ENCODE data around the gene COPA.
"Not testable (repeated sequence)": the region's sequence is repeated elsewhere in the genome, so short reads cannot be mapped to it uniquely, and the experiment has no call there.

The COPA gene

DNA sequence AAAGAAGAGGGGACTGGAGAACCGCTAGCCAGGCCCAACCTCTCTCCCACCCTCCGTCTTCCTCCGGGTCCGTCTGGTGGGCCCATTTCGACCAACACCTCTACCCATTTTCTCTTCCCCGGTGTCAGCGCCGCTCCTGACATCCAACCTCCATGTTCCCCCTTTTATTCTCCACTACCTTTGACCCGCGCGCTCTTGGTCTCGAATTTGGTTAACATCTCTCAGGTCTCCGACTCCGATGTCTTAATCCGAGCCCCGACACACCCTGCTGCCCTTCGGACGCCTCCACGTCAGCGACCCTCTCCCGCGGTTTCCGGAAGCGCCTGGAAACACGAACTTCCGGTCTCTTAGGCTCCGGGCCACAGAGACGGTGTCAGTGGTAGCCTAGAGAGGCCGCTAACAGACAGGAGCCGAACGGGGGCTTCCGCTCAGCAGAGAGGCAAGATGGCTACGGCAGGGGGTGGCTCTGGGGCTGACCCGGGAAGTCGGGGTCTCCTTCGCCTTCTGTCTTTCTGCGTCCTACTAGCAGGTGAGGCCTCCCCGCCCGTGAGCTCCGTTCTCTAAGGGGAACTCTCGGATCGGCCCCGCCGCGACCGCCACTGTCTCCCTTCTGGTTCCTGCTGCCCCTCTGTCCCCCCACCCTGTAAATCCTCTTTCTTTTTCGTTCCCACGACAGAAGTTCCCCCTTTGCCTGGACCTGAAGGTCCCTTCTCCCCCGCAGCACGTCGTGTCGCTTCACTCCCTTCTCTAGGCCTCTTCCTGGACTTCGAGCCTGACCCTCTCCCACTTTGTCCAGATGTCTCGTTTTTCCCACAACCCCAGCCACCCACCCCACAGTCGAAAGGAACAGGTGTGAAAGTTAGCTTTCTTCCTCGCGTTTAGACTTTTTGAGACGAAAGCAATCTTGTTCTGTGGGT, at the start of gene COPA, which contains the start of gene NCSTN:
Gene COPA (minus strand): TSS at position 298 of the 917 bp plus-strand sequence. CDS start 80 bp downstream, at position 218.
Gene NCSTN (plus strand): TSS at position 431 of the 917 bp plus-strand sequence. CDS start 14 bp downstream, at position 445.
- peak; percentile 73 to 77 for DNase-seq (ENCODE audit: low read depth in 2 of 2, low spot score in 1 of 2)

DNA sequence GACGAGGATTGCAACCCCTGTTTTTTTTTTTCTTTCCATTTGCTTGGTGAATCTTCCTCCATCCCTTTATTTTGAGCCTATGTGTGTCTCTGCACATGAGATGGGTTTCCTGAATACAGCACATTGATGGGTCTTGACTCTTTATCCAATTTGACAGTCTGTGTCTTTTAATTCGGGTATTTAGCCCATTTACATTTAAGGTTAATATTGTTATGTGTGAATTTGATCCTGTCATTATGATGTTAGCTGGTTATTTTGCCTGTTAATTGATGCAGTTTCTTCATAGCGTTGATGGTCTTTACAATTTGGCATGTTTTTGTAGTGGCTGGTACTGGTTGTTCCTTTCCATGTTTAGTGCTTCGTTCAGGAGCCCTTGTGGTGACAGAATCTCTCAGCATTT, 45.4 kb upstream of the COPA start:
- not testable (repeated sequence) for DNase-seq (ENCODE audit: low read depth in 2 of 2, low spot score in 1 of 2)

DNA sequence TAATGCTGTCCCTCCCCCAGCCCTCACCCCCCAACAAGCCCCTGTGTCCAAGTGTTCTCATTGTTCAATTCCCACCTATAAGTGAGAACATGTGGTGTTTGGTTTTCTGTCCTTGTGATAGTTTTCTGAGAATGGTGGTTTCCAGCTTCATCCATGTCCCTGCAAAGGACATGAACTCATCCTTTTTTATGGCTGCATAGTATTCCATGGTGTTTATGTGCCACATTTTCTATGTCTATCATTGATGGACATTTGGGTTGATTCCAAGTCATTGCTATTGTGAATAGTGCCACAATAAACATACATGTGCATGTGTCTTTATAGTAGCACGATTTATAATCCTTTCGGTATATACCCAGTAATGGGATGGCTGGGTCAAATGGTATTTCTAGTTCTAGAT, 41.8 kb upstream of the COPA start:
- not testable (repeated sequence) for DNase-seq (ENCODE audit: low read depth in 2 of 2, low spot score in 1 of 2)

DNA sequence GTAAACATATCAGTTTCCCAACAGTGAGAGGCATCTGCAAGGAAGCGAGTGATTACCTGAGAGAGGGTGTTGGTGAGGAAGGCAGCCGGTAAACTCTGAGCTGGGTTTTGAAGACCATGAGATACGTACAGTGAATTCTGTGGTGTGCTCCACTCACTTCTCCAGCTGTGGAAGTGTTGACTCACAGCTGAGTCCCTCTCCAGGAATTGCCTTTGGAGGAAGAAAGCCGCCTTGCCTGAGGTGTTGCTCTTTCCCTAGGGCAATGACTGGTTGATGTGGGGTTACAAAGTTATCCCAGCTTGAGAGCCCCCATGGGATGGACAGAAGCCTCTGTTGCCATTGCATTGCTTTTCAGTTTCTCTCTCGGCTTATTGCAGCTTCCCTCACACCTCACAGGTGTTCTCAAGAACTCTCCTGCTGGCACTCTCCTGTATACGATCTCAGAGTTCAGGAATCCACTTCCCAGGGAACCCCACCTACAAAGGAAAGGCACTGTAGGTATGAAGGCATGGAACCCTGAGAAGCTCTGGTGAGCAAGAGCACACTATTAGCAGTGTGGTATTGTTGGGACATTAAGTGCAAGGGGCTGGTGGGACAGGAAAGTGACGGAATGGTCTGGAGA, 34.6 kb upstream of the COPA start:
- no peak for DNase-seq (ENCODE audit: low read depth in 2 of 2, low spot score in 1 of 2)

DNA sequence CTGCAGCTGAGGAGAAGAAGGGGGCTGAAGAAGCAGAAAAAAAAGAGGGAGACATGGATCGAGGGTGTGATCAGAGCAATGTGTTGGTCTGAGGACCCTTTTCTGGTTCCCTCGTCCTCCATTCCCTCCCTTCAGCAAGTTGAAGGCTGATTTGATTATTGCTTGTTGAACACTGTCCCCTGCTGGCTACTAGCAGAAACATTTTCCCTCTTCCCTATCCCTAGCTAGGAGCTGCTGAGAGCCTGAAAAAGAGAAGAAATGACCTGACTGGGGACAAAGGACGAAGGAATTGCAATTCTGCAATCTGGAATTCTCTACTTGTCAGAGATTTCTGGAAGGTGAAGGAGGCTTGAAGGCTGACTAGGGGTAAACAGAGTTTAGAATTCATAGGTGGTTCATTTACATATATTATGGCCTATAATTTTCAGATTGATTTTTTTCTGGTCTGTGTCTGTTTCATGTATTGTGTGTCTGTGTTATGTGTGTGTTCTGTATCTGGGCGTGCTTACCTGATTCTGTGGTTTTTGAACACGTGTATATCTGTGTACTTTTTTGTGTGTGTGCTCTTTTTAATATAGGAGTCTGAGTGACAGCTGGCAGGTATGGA, 33.6 kb upstream of the COPA start:
- no peak for DNase-seq (ENCODE audit: low read depth in 2 of 2, low spot score in 1 of 2)

DNA sequence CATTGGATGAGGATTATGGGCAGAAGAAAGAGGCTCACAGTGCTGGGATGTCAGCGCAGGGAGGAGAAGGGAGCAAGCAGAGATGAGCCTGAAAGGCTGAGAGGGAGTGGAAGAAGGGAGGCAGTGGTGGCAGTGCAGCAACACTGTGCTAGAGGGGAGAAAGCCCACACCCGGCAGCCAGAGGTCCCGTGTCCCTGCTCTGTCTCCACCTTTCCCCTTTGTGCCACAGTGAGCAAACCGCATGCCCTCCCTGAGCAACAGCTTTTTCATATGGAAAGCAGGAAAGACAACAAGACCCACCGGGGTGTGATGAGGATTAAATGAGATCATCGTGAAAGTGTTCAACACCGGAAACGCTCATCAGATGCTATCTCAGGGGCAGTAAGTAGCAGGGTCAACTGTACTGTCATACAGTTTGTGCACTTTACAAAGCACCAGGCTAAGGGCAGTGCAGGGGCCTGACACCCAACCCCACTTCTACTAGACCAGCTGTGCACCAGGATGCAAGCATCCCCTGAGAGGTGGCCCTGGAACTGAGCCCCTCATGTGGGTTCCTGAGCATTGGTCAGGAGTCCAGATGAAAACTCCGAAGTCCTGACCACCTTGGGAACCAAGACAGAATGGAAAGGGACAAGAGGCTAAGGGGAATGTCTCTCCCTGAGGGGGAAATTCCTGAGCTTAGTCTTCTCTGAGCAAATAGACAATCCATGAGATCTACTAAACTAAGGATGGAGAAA, 32.9 kb upstream of the COPA start:
- DNase-seq (ENCODE audit: low read depth in 2 of 2, low spot score in 1 of 2) = no peak

DNA sequence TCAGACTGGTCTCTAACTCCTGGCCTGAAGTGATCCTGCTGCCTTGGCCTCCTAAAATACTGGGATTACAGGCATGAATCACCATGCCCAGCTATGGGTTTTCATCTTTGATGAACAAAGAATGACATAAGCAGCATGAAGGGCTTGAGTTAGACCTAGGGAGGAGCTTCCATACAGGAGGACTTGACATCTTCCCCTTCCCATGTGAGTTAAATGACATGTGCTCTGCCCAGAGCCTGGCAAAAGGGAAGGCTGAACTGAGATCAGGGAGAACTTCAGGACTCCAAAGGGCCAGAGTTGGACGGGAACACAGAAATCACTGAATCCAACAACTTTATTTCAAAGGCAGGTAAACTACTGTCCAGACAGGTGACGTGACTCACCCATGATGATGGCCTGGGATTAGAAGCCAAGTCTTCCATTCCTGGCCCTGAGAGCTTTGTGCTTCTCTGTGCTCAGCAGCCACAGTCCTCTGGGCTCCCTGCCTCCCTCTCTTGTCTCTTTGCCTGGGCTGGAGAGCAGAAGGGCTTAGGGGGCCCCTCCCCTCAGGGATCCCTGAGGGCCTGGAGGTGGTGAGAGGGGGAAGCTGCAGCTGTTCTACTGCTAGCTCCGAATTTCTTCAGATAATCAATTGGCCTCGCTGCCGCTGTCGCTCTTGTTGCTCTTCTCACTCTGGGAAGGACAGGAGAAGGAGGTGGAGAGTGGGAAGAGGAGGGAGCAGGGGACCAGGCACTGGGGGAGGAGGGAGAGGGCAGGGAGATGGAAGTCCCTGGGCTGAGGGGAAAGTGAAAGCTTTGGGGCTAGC, 31.5 kb upstream of the COPA start:
- DNase-seq (ENCODE audit: low read depth in 2 of 2, low spot score in 1 of 2) = no peak

DNA sequence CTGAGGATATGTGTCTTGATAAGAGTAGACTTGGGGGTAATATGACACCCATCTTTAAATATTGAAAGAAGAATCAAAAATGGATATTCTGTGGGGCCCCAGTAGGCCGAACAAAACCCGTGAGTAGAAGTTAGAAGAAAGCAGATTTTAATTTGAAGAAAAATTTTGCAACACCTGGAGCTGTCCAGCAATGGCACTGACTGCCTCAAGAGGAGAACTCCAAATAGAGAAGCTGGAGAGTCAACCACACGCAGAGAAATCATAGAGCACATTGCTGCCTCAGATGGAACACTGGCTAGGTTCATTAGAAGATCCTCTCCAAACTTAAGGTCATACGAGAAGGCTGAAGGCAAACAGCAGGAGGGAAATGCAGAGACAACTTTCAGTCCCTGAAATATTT, 30.6 kb upstream of the COPA start:
- DNase-seq (ENCODE audit: low read depth in 2 of 2, low spot score in 1 of 2) = no peak

DNA sequence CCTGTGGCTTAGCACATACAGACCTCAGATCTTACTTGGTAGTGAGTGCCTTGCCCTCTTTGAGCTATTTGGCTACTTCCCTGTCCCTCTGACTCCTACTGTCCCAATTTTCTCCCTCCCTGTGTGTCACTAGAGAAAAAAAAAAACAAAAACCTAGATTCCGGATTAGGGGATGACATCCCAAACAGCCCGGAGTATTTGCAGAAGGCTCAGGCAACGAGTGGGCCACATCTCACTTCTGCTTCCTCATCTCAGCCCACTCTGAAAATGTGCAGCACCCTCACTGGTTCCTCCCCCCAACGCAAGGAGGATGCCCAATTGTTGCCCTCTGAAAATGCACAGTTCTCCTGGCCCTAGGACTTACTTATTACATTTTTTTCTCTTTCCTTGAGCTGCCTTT, 28.7 kb upstream of the COPA start:
- DNase-seq (ENCODE audit: low read depth in 2 of 2, low spot score in 1 of 2) = no peak

DNA sequence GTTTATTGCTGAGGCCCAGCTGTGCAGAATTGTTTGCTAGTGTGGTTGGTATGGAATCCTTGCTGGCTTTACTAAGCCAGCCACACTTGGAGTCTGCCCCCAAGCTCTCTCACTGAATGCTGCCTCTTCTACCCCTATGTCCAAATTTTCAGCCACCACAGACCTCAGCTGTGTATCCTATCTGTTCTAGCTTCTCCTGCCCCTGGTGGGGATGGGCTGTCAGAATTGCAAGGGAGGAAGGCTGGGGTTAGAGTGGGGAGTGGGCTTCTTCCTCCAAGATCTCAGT, 28.2 kb upstream of the COPA start:
- DNase-seq (ENCODE audit: low read depth in 2 of 2, low spot score in 1 of 2) = no peak

DNA sequence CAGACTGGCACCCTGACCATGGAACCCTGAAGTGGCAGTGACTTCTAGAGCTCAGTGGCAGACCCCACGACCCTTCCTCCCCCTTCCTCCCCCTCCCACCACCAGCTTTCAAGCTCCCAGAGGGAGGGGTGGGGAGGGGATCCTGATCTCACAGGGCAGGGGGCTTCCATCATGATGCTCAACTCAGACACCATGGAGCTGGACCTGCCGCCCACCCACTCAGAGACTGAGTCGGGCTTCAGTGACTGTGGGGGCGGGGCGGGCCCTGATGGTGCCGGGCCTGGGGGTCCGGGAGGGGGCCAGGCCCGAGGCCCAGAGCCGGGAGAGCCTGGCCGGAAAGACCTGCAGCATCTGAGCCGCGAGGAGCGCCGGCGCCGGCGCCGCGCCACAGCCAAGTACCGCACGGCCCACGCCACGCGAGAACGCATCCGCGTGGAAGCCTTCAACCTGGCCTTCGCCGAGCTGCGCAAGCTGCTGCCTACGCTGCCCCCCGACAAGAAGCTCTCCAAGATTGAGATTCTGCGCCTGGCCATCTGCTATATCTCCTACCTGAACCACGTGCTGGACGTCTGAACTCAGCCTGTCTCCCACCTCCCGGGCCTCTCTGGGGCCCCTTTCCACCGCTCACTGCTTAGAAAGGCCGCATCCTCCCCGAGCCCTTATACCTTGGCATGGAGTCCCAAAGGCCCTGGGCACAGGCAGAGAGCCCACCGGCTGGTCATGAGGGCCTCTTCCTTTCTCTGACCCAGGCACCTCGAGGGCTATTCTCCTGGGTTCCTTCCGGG, 27.7 kb upstream of the COPA start:
- no peak for DNase-seq (ENCODE audit: low read depth in 2 of 2, low spot score in 1 of 2)

DNA sequence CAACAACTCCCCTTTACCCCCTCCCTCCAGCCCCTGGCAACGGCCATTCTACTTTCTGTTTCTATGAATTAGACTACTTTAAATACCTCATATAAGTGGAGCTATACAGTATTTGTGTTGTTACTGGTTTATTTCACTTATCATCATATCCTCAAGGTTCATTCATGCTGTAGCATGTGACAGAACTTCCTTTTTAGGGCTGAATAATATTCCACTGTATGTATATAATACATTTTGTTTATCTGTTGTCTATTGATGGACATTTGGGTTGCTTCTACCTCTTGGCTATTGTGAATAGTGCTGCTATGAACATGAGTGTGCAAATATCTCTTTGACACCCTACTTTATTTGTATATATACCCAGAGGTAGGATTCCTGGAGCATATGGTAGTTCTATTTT, 26.0 kb upstream of the COPA start:
- DNase-seq (ENCODE audit: low read depth in 2 of 2, low spot score in 1 of 2) = no peak

DNA sequence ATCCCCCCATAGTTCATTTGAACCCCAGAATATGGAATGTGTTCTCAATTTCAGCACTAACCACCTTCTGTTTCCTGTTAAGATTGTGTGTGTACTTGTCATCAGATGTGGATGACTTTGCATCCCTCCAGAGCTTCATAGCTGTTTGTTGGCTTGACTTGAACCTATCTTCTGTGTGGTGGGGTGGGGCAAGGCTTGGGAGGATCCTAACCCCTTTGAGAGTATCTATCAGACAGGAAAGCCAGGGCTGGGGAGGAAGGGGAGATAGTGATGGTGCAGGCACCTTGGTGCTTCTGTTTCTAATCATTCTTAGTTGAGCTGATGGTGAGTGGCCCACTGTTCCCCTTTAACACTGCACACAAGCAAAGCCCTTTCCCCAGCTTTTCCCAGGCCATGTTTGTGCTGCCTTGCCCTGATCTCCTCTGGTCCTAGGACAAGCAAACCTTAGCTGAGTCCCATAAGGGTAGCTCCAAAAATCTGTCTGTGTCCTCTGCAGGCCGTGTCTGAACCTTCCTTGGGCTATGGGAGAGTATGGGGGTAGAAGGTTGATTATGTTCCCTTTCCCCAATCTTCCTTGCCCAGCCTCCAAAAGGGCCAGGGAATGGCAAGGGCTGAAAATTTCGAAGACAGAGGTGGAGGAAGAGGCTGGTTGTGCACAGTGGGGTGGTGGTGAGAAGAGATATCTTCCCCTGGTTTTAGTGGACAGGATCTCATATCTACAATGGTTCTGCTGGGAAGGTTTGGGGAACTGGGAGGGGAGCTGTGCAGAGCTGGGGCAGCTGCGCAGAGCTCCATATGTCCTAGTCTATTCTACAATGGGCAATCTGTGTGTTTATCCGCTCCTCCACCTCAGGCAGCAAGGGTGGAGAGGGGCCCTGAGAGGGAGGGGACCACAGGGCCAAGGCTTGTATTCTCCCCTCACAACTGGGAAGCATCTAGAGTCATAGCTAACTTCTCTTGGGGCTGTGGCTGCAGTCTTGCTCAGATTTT, 25.2 kb upstream of the COPA start:
- no peak for DNase-seq (ENCODE audit: low read depth in 2 of 2, low spot score in 1 of 2)

DNA sequence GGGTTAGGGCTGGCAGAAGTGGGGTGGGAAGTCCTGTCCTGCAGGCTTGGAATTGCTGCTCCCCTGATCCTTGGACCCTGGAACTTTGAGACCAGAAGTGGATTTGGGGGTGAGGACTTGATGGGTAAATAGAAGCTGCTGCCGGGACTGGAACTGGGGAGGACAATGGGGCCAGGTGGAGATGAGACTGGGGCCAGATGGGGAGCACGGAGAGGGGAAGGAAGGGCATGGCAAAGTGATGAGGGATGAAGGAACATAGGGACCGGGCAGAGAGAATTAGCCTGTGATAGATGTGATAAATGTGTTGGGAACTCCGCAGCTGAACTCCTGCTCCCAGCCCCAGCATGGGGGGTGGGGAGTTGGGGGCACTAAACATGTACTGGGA, 24.5 kb upstream of the COPA start:
- DNase-seq (ENCODE audit: low read depth in 2 of 2, low spot score in 1 of 2) = no peak

DNA sequence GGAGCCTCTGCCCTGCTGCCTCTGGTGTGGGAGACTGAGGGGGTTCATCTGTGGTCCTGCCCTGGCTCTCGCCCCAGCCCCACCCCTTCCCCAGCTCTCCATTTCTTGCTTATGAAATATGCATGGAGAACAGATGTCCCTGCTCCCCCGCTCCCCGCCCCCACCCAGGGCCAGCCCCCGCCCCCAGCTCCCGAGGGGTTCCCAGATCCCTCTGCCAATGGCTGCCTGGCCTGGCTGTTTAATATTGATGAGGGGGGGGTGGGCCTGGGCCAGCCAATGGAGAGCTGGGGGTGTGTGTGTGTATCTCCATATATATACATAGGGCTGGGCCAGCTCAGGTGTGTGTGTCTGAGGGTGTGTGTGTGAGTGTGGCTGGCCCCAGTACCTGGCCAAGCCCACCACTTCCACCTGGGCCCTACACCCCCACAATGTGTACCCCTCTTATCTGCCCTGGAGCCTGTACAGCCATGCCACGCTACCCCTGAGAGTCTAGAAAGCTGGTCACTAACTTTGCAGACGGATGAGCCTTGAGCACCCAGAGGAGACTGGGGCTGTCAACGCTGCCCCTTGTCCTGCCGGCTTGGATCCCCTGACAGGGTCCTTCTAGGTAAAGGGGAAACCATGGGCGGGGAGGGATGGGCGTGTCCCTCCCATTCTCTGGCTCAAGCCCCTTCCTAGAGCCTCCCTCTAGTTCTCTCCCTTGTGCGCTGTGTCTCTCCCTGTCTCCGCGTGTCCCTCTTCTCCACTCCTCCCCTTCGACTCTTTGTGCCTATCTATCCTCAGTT, 23.9 kb upstream of the COPA start, which contains the start of gene NHLH1:
Gene NHLH1 (plus strand): TSS at position 341 of the 785 bp plus-strand sequence. CDS start 3,661 bp downstream, outside the sequence.
- no peak for DNase-seq (ENCODE audit: low read depth in 2 of 2, low spot score in 1 of 2)

DNA sequence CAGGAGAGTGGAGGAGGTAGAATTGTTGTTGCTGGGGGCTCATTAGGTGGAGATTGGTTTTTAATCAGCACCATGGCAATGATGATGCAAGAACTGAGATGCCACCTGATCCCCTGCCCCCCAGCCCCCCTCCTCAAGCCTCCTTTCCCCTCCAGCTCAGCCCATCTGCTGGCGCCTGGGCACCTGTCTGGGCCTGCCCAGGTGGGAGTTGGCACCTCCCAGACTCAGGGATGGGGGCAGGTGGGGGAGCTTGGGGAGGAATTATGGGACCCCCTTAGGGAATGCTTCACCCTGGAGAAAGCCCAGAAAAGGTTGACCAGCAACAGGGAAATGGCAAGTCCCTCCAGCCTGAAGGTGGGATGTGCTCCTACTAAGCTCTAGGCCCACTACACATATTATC, 22.3 kb upstream of the COPA start:
- DNase-seq (ENCODE audit: low read depth in 2 of 2, low spot score in 1 of 2) = no peak

DNA sequence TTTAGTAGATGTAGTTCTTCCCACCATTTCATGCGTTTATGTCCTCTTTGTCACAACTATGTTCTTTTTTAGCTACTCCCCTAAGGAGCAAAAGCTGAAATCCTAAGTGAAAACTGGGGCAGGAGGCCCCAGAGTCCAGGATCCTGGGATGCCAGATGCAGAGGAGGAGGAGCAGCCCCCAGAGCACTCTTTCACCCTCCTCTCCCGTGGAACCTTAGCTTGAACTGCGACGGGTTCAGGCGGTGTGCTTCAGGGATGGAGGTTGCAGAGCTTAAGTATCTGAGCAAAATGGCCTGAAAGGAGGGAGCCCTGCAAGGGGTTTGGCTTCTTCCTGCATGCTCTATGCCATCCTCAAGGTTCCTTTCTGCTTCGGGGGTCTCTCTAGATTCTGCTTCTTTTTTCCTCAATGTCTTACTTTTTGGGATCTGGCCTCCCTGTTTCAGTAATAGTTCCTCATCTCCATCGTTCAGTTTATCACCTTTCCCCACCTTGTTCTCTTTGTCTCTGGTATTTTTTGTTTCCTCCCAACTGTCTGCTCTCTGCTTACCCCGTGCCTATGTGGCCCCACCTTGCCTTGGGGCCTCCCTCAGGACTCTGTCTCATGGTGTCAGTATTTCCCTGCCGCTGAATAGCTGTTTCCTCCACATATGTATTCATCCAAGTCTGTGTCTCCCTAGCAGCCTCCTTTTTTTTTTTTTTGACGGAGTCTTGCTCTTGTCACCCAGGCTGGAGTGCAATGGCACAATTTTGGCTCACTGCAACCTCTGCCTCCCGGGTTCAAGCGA, 21.1 kb upstream of the COPA start:
- no peak for DNase-seq (ENCODE audit: low read depth in 2 of 2, low spot score in 1 of 2)

All from stimulated activated CD8-positive, alpha-beta memory T cell treated with anti-CD3 and anti-CD28 coated beads, Interleukin-4, amount 100 ng/mL, for 4 hours (primary cell).